ENCODE results near the gene MORF4L2.
"Not testable (repeated sequence)": the region's sequence is repeated elsewhere in the genome, so short reads cannot be mapped to it uniquely, and the experiment has no call there.

The MORF4L2 gene

GRCh38 chrX:103687073-103687695 lies 685 bp upstream of the MORF4L2 start:
- peak; percentile 69 to 94 (median 88) for DNase-seq
- intact Hi-C loops (cut with DNase I), result loop anchor here (5.0 kb wide), 4 partner anchors 130 to 455 kb away; partner anchors contain the start of gene RAB9B

DNA sequence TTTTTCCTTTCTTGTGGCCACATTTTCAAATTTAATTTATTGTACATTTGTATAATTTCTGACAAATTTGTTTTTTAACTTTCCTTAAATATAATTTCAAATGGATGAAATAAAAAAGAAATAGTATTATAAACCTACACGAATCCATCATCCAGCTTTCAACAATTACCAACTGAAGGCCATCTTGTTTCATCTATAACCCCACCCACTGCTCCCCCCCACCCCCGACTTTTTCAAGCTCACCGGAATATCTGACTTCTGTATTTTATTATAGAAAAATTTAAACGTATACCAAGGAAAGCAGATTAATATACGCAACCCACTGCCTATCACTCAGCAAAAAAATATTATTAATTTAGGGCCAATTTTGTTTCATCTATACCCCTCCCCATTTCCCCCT lies 1.1 kb downstream of the MORF4L2 start:
- DNase-seq, result no peak
- intact Hi-C loops (cut with DNase I), result loop anchor here (5.0 kb wide), 4 partner anchors 132 to 457 kb away; partner anchors contain the start of gene RAB9B

DNA sequence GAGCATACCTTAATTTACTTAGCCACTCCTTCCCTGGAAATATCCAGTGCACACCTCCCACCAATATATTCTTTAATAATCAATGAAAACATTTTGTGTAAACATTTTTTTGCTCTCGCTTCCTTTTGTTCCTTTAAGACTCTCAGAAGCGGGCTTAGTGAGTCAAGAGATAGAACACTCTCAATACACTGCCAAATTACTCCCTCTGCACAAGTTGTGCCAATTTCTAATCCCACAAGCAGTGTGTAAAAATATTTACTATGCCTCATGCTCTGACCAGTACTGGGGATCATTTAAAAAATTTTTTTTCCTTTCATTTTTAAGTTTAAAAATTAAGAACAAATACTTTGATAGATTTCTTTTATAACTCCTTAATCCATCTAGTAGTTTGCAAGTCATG lies 5.1 kb downstream of the MORF4L2 start:
- no peak for DNase-seq
- intact Hi-C loops (cut with DNase I), result no loop called here

DNA sequence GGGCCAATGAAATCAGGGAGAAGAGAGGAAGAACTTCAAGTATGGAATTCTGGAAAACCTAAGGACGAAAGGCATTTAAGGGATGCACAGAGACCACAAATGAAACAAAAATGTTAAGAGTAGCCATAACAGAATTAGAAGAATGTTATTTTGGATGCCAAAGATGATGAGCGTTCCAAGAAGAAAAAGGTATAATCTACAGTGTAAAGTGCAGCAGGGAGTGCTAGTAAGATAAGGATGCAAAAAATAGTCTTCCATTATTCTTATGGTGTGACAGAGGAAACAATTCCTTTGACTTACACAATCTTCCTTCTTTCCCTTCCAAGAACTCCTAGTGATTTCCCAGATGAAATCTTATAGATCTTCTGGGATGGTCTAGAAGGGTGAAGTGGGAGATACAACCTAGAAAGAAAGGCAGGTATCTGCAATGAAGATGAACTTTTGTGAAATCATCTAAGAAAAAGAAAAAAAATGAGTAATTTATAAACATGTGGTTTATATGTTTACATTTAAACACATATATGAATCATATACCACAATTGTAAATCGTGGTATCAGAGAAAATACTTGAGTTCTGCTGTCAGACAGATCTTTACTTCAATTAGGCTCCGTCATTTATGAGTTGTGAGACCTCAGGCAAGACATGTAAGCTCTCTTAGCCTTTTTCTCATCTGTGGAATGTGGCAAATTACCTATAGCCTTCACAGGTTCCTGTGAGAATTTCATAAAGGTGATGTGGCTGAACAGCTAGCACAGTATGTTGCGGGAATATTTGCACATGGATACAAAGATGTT lies 8.1 kb downstream of the MORF4L2 start:
- DNase-seq, result no peak
- intact Hi-C loops (cut with DNase I), result no loop called here

DNA sequence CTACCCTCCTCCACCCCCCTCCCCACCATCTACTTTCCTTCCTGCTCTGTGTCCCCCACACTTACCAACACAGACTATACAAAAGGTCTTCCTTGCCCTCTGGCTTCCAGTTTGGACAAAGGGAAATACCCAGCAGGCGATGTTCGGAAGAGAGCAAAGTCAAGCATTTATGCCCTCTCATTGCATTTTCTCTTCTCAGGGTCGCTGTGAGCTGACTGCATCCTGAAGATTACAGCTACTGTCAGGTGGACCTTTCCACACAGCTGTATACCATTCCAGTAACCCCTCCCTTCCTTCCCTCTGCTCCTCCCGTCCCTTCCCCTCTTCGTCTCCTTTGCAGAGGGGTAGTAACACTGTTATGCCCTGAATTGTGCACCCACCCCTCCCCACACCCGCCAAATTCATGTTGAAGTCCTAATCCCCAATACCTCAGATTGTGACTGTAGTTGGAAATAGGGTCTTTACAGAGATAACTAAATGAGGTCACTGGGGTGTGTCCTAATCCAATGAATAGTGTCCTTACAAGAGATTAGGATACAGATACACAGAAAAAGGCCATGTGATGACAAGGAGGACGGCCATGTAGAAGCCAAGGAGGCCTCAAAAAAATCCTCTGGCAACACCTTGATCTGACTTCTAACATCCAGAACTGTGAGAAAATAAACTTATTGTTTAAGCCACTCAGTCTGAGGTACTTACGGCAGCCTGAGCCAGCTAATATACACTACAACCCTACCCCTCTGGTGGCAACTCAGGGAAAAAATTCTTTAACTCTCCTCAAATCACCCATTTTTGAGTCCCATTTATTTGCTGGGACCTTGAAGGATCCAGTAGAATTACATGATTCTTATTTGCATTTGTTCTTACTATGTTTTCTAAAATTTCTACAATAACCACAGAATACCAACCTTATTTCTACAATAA lies 11.7 kb downstream of the MORF4L2 start:
- intact Hi-C loops (cut with DNase I), result no loop called here
- DNase-seq, result no peak

DNA sequence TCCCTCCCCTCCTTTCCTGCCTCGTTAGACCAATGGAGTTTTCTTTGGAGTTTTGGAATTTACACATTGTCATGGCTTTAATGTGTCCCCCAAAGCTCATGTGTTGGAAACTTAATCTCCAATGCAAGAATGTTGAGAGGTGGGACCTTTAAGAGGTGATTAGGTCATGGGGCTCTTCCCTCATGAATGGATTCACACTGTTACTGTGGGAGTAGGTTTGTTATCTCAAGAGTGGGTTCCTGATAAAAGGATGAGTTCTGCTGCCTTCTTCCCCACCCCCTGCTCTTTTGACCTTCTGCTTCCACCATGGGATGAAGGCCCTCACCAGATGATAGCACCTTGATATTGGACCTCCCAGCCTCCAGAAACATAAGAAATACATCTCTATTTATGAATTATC lies 16.8 kb downstream of the MORF4L2 start:
- DNase-seq, result no peak
- intact Hi-C loops (cut with DNase I), result no loop called here

- DNase-seq, result no peak
- intact Hi-C loops (cut with DNase I), result no loop called here
Measured at GRCh38 chrX:103666202-103667107, 20.0 kb downstream of the MORF4L2 start.

GRCh38 chrX:103663981-103664762 lies 22.3 kb downstream of the MORF4L2 start:
- intact Hi-C loops (cut with DNase I), result no loop called here
- peak in 22 of 42 donors; percentile 1 to 46 (median 18) for DNase-seq

GRCh38 chrX:103659460-103659859 lies 27.0 kb downstream of the MORF4L2 start:
- DNase-seq; intact Hi-C loops (cut with DNase I): not testable (repeated sequence)

DNA sequence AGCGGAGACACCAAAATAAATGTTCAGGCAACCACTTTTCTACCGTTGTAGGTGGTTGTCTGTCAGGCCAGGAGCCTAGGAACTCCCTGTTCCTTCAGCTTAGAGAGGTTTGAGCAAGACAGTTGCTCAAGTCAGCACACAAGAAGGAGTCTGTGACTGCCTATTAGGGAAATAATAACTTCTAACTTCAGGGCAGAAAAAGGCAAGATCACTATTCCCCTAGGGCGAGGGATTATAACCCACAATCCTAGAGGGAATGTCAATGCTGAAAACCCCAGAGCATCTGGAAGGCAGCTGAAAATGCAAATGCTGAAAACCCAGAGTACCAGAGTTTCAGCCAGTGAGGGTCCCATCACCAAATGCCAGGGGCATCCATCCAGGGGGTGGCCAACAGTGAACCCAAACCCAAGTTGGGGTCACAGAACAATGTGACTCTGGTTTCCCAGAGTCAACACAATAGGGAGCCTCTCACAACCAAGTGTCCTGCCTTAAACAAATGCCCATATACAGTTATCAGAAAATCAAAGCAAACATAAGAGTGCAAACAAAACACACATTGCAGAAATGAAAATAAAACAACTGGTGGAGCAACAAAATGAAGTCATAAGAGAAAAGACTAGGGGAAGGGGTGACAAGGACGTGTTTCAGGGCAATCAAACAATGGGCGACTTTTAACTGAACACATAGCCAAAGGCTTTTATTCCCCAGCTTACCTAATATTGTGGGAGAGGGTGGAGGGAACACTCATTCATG lies 27.6 kb downstream of the MORF4L2 start:
- intact Hi-C loops (cut with DNase I), result no loop called here

DNA sequence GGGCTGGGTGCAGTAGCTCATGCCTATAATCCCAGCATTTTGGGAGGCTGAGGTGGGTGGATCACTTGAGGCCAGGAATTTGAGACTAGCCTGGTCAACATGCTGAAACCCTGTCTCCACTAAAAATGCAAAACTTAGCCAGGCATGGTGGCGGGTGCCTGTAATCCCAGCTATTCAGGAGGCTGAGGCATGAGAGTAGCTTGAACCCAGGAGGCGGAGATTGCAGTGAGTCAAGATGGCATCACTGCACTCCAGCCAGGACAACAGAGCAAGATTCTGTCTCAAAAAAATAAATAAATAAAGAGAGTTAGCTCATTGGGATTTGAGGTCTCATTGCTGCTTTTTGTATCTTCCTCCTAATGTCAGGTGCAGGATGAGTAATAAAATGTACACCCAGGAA lies 29.4 kb downstream of the MORF4L2 start:
- DNase-seq; intact Hi-C loops (cut with DNase I): not testable (repeated sequence)

More for the DNA sequence above, 27.6 kb downstream of the MORF4L2 start:
- no peak for DNase-seq

DNA sequence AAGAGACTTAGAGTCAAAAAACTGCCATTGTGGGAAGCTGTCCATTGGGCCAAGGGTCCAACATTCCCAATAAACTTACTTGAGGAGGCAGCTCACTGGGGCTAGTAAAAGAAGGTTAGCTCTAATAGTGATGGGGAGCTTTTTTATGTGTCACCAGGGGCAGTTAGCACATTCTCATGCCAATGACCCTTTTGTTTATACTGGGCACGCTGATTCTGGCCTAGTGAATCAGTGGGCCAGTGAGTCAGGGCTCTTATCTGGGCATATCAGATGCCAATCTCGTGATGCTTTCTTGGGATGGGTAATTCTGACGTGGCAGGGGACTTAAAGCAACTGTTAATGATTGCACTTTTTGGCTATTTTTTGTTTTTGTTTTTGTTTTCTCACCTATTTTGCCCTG lies 29.9 kb downstream of the MORF4L2 start:
- intact Hi-C loops (cut with DNase I), result no loop called here
- no peak for DNase-seq

DNA sequence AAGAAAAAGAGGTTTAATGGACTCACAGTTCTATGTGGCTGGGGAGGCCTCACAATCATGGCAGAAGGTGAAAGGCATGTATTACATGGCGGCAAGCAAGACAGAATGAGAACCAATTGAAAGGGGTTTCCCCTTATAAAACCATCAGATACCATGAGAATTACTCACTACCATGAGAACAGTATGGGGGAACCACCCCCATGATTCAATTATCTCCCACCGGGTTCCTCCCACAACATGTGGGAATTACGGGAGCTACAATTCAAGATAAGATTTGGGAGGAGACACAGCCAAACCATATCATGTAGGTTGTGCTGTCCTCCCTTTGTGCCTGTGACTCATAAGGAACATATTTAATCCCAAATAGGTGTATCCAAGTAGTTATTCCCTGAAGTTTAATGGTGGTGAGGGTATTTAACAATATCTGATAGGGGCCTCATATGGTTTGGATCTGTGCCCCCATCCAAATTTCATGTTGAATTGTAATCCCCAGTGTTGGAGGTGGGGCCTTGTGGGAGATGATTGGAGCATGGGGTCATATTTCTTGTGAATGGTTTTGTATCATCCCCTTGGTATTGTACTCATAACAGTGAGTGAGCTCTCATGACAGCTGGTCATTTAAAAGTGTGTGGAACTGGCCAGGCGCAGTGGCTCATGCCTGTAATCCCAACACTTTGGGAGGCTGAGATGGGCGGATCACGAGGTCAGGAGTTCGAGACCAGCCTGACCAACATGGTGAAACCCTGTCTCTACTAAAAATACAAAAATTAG lies 31.1 kb downstream of the MORF4L2 start:
- DNase-seq; intact Hi-C loops (cut with DNase I): not testable (repeated sequence)

- no peak for DNase-seq
- intact Hi-C loops (cut with DNase I), result no loop called here
Measured at GRCh38 chrX:103651151-103651773, 35.2 kb downstream of the MORF4L2 start.

DNA sequence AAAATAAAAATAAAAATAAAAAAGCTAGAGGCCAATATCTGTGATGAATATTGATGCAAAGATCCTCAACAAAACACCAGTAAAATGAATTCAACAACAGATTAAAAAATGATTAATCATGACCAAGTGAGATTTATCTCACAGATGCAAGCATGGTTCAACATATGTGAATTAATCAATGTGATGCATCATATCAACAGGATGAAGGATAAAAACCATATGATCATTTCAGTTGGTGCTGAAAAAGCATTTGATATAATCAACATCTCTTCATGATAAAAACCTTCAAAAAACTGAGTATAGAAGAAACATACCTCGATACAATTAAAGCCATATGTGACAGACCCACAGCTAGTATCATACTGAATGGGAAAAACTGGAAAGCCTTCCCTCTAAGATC lies 38.9 kb downstream of the MORF4L2 start:
- DNase-seq, result no peak
- intact Hi-C loops (cut with DNase I), result no loop called here

DNA sequence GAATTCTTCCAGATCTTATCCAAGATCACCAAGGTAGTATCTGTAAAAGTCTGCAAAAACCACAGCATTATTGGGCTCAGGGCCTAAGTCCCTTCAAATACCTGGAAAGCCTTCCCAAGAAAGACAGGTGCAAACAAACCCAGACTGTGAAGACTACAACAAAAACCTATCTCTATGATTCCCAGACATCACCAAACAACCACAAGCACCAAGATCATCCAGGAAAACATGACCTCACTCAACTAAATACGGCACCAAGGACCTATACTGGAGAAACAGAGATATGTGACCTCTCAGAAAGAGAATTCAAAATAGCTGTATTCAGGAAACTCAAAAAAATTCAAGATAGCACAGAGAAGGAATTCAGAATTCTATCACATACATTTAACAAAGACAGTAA lies 42.4 kb downstream of the MORF4L2 start:
- no peak for DNase-seq
- intact Hi-C loops (cut with DNase I), result no loop called here
